Measurements from ENCODE around the gene MMP28. TPM values are rescaled to one million over a fixed set of nuclear protein-coding genes. Genes with fewer than 3 reads are reported as not detected.

The MMP28 gene
- total RNA-seq, 2 experiments from 2014 or later: not detected

DNA sequence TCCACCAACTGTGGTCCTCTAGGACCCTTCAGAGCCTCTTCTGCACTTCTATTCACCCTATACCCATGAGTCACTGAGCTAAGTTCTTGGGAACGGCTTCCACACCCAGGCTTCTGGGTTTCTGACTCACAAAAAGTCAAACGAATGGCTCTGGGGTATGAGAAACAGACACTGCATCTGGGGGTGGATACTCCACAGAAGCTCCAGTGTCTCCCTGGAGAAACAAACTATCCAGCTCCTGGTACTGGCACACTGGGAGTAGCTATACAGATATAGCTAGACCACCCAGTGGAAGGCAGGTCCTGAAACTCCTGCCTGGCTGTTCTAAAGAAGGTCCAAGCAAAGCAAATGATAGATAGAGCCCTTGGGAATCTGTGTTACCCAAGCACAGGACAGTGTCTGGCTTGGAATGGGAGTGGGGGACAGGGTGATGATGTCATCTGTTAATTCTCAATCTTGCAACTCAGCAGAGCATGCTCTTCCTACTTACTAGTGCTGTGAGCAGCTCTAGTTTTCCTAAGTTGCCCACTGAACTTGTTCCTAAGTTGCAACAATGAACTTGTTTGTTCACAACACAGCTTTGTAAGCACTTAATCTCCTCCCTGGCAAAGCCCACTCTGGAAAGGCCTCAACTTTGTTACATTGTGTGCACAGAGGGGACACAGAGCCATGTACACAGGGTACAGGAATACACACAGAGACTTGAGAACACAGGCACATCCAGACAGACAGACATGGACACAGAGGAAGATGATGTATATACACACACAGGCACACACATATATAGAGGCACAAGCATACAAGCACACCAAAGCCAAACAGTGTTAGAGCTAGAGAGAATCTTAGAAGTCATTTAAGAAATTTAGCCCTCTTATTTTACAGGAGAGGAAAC lies 6.7 kb downstream of the MMP28 start:
- Histone ChIP-seq H2AFZ (ENCODE audit: low read length) (no peak overlapping the region), H4K20me1 (ENCODE audit: insufficient read depth, low read length) (no peaks in the 10 kb centered on the region), H3K4me1 (ENCODE audit: insufficient read depth, low read length, poor library complexity, severe bottlenecking) (no peaks in the 10 kb centered on the region), H3K4me2 (ENCODE audit: low read length) (no peak overlapping the region), H3K9me3 (ENCODE audit: low read length) (no peaks in the 10 kb centered on the region), H3K36me3 (ENCODE audit: insufficient read depth, low read length) (no peaks in the 10 kb centered on the region), H3K79me2 (ENCODE audit: insufficient read depth, low read depth, low read length) (no peaks in the 10 kb centered on the region), H3K4me3 (ENCODE audit: low read depth, low read length, poor library complexity, severe bottlenecking) (no peak overlapping the region), H3K27ac (ENCODE audit: low read depth, low read length, poor library complexity, severe bottlenecking) (no peak overlapping the region), H3K9me2 (ENCODE audit: insufficient read depth, low read length) (no peaks in the 10 kb centered on the region)
- ChIA-PET POLR2A (interaction anchor here (0.6 to 1.1 kb wide), 4 partner anchors 20 to 725 kb away, joined by 3 to 7 read pairs (median 4); partner anchors contain the start of gene RFFL), CTCF (ENCODE audit: unreplicated experiment) (no interaction called here)
- intact Hi-C loops (cut with micrococcal nuclease; ENCODE audit: unreplicated experiment): no loop called here
- BruUV-seq (replicated peaks): no TSS peak
- no peak for DNase-seq (ENCODE audit: low spot score)
- TF ChIP-seq EZH2phosphoT487 (IDR thresholded peaks at IDR 0.05; ENCODE audit: borderline replicate concordance, low read depth, low read length): no peak
- no peak for TF ChIP-seq CTCF (conservative IDR thresholded peaks at IDR 0.05; ENCODE audit: low read length)

- H3K4me3 ChIP-seq (ENCODE audit: low read depth, low read length, poor library complexity, severe bottlenecking): no peak overlapping the region
- no peaks in the 10 kb centered on the region for H3K9me2 ChIP-seq (ENCODE audit: insufficient read depth, low read length)
- no peak overlapping the region for H3K4me2 ChIP-seq (ENCODE audit: low read length)
- intact Hi-C loops (cut with micrococcal nuclease; ENCODE audit: unreplicated experiment): no loop called here
- BruUV-seq (replicated peaks): no TSS peak
- ChIA-PET CTCF (ENCODE audit: unreplicated experiment) (no interaction called here), POLR2A (no interaction called here)
- TF ChIP-seq EZH2phosphoT487 (IDR thresholded peaks at IDR 0.05; ENCODE audit: borderline replicate concordance, low read depth, low read length) (no peak), CTCF (conservative IDR thresholded peaks at IDR 0.05; ENCODE audit: low read length) (no peak)
- no peak overlapping the region for H3K27ac ChIP-seq (ENCODE audit: low read depth, low read length, poor library complexity, severe bottlenecking)
- DNase-seq (ENCODE audit: low spot score): no peak
- H3K4me1 ChIP-seq (ENCODE audit: insufficient read depth, low read length, poor library complexity, severe bottlenecking): no peaks in the 10 kb centered on the region
- H4K20me1 ChIP-seq (ENCODE audit: insufficient read depth, low read length): no peaks in the 10 kb centered on the region
- H3K79me2 ChIP-seq (ENCODE audit: insufficient read depth, low read depth, low read length): no peaks in the 10 kb centered on the region
- no peaks in the 10 kb centered on the region for H3K9me3 ChIP-seq (ENCODE audit: low read length)
- no peaks in the 10 kb centered on the region for H3K36me3 ChIP-seq (ENCODE audit: insufficient read depth, low read length)
- H2AFZ ChIP-seq (ENCODE audit: low read length): no peak overlapping the region
Measured at GRCh38 chr17:35786941-35787432, 8.5 kb downstream of the MMP28 start.

GRCh38 chr17:35784895-35785294 lies 10.5 kb downstream of the MMP28 start:
- no TSS peak for BruUV-seq (replicated peaks)
- no peak for DNase-seq (ENCODE audit: low spot score)
- POLR2A ChIA-PET: interaction anchor here (1.4 kb wide), 1 partner anchor 24 kb away, joined by 4 read pairs; no protein-coding TSS in a partner anchor
- H3K4me2 ChIP-seq (ENCODE audit: low read length): no peak overlapping the region
- H3K36me3 ChIP-seq (ENCODE audit: insufficient read depth, low read length): no peaks in the 10 kb centered on the region
- H3K9me3 ChIP-seq (ENCODE audit: low read length): no peaks in the 10 kb centered on the region
- no peaks in the 10 kb centered on the region for H3K4me1 ChIP-seq (ENCODE audit: insufficient read depth, low read length, poor library complexity, severe bottlenecking)
- H4K20me1 ChIP-seq (ENCODE audit: insufficient read depth, low read length): no peaks in the 10 kb centered on the region
- no peak overlapping the region for H3K27ac ChIP-seq (ENCODE audit: low read depth, low read length, poor library complexity, severe bottlenecking)
- TF ChIP-seq CTCF (conservative IDR thresholded peaks at IDR 0.05; ENCODE audit: low read length): no peak
- no peak for TF ChIP-seq EZH2phosphoT487 (IDR thresholded peaks at IDR 0.05; ENCODE audit: borderline replicate concordance, low read depth, low read length)
- CTCF ChIA-PET (ENCODE audit: unreplicated experiment): no interaction called here
- H3K79me2 ChIP-seq (ENCODE audit: insufficient read depth, low read depth, low read length): no peaks in the 10 kb centered on the region
- no peaks in the 10 kb centered on the region for H3K9me2 ChIP-seq (ENCODE audit: insufficient read depth, low read length)
- no peak overlapping the region for H3K4me3 ChIP-seq (ENCODE audit: low read depth, low read length, poor library complexity, severe bottlenecking)
- intact Hi-C loops (cut with micrococcal nuclease; ENCODE audit: unreplicated experiment): no loop called here
- H2AFZ ChIP-seq (ENCODE audit: low read length): no peak overlapping the region
